SK-N-SH treated with all-trans-retinoic acid at 6 μM for 48 hours (cell line): ENCODE measurements around the gene RASA3.

Experiments used
- ATAC-seq: fragments of 200-7000 bp; cut with Tn5 transposase; 3 replicates; pipeline ENCODE4 v1.9.1; 2020; ENCODE audit warnings: mild to moderate bottlenecking, moderate library complexity
- ARNTL ChIP-seq: fragments of 450-650 bp; formaldehyde crosslinking; IDR thresholded peaks from 2 replicates; pipeline ENCODE4 v1.5.0; 2020; ENCODE audit warnings: low read depth, mild to moderate bottlenecking, moderate library complexity, borderline replicate concordance
- BACH2 ChIP-seq: fragments of 250-450 bp; sonication (Bioruptor Pico); IDR thresholded peaks from 2 replicates; pipeline ENCODE4 v1.9.0; 2021; ENCODE audit warnings: mild to moderate bottlenecking, borderline replicate concordance
- CSDC2 ChIP-seq: fragments of 250-450 bp; sonication (Bioruptor Pico); IDR thresholded peaks from 2 replicates; pipeline ENCODE4 v1.5.0; 2020; ENCODE audit warnings: mild to moderate bottlenecking, moderate library complexity
- ESRRG ChIP-seq: fragments of 250-450 bp; sonication (Bioruptor Pico); IDR thresholded peaks from 2 replicates; pipeline ENCODE4 v1.6.1; 2021; ENCODE audit warnings: mild to moderate bottlenecking
- GLIS3 ChIP-seq: fragments of 250-450 bp; sonication (Bioruptor Pico); IDR thresholded peaks from 2 replicates; pipeline ENCODE4 v1.5.0; 2020; ENCODE audit warnings: mild to moderate bottlenecking, moderate library complexity
- ISL1 ChIP-seq: fragments of 250-450 bp; sonication (Bioruptor Pico); IDR thresholded peaks from 2 replicates; pipeline ENCODE4 v2.1.2; 2022; ENCODE audit warnings: mild to moderate bottlenecking, moderate library complexity
- OSR1 ChIP-seq: fragments of 250-450 bp; sonication (Bioruptor Pico); IDR thresholded peaks from 2 replicates; pipeline ENCODE4 v1.8.0; 2022; ENCODE audit warnings: moderate library complexity, mild to moderate bottlenecking, inconsistent platforms
- PPARA ChIP-seq: fragments of 250-450 bp; sonication (Bioruptor Pico); IDR thresholded peaks from 2 replicates; pipeline ENCODE4 v1.5.0; 2020; ENCODE audit warnings: mild to moderate bottlenecking, borderline replicate concordance
- RARB ChIP-seq: fragments of 250-450 bp; sonication (Bioruptor Pico); IDR thresholded peaks from 2 replicates; pipeline ENCODE4 v1.8.0; 2021; ENCODE audit warnings: mild to moderate bottlenecking, moderate library complexity
- SNAI2 ChIP-seq: fragments of 250-450 bp; sonication (Bioruptor Pico); IDR thresholded peaks from 2 replicates; pipeline ENCODE4 v1.5.0; 2020; ENCODE audit warnings: mild to moderate bottlenecking, moderate library complexity
- TCF4 ChIP-seq: fragments of 250-450 bp; sonication (Bioruptor Pico); IDR thresholded peaks from 2 replicates; pipeline ENCODE4 v1.8.0; 2021; ENCODE audit warnings: mild to moderate bottlenecking, moderate library complexity, borderline replicate concordance
- ZC3H10 ChIP-seq: fragments of 250-450 bp; sonication (Bioruptor Pico); IDR thresholded peaks from 2 replicates; pipeline ENCODE4 v1.5.1; 2021; ENCODE audit warnings: mild to moderate bottlenecking, moderate library complexity
- ZFP30 ChIP-seq: fragments of 450-650 bp; formaldehyde crosslinking; IDR thresholded peaks from 2 replicates; pipeline ENCODE4 v1.5.0; 2022; ENCODE audit warnings: mild to moderate bottlenecking, moderate library complexity
- ZNF565 ChIP-seq: fragments of 450-650 bp; formaldehyde crosslinking; conservative IDR thresholded peaks from 2 replicates; pipeline ENCODE4 v1.5.0; 2020; ENCODE audit warnings: low read depth, mild to moderate bottlenecking, moderate library complexity
- ZNF70 ChIP-seq: fragments of 450-650 bp; formaldehyde crosslinking; IDR thresholded peaks from 2 replicates; pipeline ENCODE4 v1.5.0; 2020; ENCODE audit warnings: mild to moderate bottlenecking, moderate library complexity
- ZNF8 ChIP-seq: fragments of 450-650 bp; formaldehyde crosslinking; IDR thresholded peaks from 2 replicates; pipeline ENCODE4 v1.5.0; 2020; ENCODE audit warnings: mild to moderate bottlenecking, moderate library complexity
- TF ChIP-seq, protein P1 (sequence below): fragments of 250-450 bp; sonication (Bioruptor Pico); IDR thresholded peaks from 2 replicates; pipeline ENCODE4 v1.5.1; 2021; ENCODE audit warnings: mild to moderate bottlenecking, moderate library complexity
- TF ChIP-seq, protein P2 (sequence below): fragments of 250-450 bp; sonication (Bioruptor Pico); IDR thresholded peaks from 2 replicates; pipeline ENCODE4 v1.8.0; 2020; ENCODE audit warnings: mild to moderate bottlenecking, moderate library complexity, borderline replicate concordance
- TF ChIP-seq, protein P3 (sequence below): fragments of 250-450 bp; sonication (Bioruptor Pico); IDR thresholded peaks from 2 replicates; pipeline ENCODE4 v1.5.1; 2020; ENCODE audit warnings: low read depth, mild to moderate bottlenecking, moderate library complexity
- TF ChIP-seq, protein P4 (sequence below): fragments of 250-450 bp; sonication (Bioruptor Pico); IDR thresholded peaks from 2 replicates; pipeline ENCODE4 v1.5.0; 2020; ENCODE audit warnings: mild to moderate bottlenecking, moderate library complexity
- TF ChIP-seq, protein P5 (sequence below): fragments of 250-450 bp; sonication (Bioruptor Pico); IDR thresholded peaks from 2 replicates; pipeline ENCODE4 v1.8.0; 2021; ENCODE audit warnings: low read depth, mild to moderate bottlenecking, moderate library complexity, borderline replicate concordance

The RASA3 gene

DNA sequence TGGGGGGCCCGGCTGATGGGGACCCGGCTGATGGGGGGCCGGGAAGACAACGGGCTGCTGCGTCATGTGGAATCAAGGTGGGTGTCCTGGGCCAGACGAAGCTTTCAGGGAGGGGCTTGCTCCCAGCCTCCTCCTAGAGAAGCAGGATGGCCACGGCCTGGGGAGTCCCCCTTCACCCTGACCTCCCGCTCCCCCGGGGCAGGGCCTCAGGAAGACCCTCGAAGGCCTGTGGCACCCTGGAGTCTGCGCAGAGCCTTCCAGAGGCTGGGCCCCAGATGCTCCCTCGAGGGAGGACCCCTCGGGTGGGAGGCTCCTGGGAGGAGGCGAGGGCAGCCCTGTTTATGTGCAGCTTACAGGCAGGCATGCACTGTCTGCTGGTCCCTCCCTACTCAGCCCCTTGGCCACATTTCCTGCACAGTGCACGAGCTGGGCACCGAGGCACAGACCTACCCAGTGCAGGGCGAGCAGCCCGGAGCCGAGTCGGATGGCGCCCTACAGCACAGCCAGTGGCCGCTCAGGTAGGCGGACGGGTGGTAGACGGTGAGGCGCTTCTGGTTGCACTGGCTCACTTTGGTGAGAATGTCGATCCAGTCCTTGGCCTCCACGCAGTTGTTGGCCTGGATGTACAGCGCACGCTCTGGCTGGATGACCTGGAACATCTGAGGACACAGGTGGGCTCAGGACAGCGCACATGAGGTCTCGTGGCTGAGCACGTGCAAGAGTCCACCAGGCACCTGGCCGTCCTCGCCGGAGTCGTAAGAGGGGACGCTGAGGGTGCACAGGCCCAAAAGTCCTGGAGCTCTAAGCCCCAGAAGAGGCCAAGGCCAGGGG, 136.1 kb downstream of the RASA3 start:
- ATAC-seq, result no peak; the same call in 2 of the 3 replicates

DNA sequence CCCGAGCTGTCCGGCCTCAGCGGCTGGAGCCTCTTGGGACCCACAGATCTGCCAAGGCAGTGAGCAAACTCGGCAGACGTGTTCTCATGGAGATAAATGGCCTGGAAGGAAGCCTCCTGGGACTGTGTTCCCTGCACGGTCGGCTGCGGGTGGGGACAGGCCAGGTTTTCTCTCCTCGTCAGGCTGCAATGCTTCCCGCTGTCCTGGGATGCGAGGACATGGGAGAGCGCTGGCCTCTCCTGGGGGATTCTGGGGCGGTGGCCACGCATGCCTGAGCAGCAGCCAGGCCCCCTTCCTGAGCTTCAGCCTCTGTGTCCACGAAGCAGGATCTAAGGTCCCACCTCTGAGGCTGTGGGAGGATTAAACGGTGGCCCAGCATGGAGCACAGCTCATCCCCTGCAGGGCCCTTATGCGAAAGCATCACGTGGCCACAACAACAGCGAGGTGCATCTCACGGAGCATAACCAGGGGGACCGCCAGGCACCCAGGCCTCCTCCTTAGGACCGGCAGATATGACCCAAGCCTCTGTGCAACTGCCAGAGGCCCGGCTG, 137.3 kb downstream of the RASA3 start:
- TF ChIP-seq, protein P1, sequence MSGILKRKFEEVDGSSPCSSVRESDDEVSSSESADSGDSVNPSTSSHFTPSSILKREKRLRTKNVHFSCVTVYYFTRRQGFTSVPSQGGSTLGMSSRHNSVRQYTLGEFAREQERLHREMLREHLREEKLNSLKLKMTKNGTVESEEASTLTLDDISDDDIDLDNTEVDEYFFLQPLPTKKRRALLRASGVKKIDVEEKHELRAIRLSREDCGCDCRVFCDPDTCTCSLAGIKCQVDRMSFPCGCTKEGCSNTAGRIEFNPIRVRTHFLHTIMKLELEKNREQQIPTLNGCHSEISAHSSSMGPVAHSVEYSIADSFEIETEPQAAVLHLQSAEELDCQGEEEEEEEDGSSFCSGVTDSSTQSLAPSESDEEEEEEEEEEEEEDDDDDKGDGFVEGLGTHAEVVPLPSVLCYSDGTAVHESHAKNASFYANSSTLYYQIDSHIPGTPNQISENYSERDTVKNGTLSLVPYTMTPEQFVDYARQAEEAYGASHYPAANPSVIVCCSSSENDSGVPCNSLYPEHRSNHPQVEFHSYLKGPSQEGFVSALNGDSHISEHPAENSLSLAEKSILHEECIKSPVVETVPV (CRISPR knock-in tag), result no peak
- TF ChIP-seq ZFP30 (CRISPR knock-in tag) (no peak), OSR1 (no peak), ZNF8 (CRISPR knock-in tag) (no peak), BACH2 (CRISPR knock-in tag) (no peak), RARB (CRISPR knock-in tag) (no peak), ZC3H10 (no peak), PPARA (CRISPR knock-in tag) (no peak), ARNTL (CRISPR knock-in tag) (no peak)
- TF ChIP-seq, protein P2, sequence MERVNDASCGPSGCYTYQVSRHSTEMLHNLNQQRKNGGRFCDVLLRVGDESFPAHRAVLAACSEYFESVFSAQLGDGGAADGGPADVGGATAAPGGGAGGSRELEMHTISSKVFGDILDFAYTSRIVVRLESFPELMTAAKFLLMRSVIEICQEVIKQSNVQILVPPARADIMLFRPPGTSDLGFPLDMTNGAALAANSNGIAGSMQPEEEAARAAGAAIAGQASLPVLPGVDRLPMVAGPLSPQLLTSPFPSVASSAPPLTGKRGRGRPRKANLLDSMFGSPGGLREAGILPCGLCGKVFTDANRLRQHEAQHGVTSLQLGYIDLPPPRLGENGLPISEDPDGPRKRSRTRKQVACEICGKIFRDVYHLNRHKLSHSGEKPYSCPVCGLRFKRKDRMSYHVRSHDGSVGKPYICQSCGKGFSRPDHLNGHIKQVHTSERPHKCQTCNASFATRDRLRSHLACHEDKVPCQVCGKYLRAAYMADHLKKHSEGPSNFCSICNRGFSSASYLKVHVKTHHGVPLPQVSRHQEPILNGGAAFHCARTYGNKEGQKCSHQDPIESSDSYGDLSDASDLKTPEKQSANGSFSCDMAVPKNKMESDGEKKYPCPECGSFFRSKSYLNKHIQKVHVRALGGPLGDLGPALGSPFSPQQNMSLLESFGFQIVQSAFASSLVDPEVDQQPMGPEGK (CRISPR knock-in tag), result no peak
- TF ChIP-seq, protein P3, sequence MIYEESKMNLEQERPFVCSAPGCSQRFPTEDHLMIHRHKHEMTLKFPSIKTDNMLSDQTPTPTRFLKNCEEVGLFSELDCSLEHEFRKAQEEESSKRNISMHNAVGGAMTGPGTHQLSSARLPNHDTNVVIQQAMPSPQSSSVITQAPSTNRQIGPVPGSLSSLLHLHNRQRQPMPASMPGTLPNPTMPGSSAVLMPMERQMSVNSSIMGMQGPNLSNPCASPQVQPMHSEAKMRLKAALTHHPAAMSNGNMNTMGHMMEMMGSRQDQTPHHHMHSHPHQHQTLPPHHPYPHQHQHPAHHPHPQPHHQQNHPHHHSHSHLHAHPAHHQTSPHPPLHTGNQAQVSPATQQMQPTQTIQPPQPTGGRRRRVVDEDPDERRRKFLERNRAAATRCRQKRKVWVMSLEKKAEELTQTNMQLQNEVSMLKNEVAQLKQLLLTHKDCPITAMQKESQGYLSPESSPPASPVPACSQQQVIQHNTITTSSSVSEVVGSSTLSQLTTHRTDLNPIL (CRISPR knock-in tag), result no peak
- ATAC-seq, result no peak

More for the DNA sequence above, 136.1 kb downstream of the RASA3 start:
- TF ChIP-seq ESRRG (CRISPR knock-in tag), result no peak
- TF ChIP-seq, protein P4, sequence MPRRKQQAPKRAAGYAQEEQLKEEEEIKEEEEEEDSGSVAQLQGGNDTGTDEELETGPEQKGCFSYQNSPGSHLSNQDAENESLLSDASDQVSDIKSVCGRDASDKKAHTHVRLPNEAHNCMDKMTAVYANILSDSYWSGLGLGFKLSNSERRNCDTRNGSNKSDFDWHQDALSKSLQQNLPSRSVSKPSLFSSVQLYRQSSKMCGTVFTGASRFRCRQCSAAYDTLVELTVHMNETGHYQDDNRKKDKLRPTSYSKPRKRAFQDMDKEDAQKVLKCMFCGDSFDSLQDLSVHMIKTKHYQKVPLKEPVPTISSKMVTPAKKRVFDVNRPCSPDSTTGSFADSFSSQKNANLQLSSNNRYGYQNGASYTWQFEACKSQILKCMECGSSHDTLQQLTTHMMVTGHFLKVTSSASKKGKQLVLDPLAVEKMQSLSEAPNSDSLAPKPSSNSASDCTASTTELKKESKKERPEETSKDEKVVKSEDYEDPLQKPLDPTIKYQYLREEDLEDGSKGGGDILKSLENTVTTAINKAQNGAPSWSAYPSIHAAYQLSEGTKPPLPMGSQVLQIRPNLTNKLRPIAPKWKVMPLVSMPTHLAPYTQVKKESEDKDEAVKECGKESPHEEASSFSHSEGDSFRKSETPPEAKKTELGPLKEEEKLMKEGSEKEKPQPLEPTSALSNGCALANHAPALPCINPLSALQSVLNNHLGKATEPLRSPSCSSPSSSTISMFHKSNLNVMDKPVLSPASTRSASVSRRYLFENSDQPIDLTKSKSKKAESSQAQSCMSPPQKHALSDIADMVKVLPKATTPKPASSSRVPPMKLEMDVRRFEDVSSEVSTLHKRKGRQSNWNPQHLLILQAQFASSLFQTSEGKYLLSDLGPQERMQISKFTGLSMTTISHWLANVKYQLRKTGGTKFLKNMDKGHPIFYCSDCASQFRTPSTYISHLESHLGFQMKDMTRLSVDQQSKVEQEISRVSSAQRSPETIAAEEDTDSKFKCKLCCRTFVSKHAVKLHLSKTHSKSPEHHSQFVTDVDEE, result no peak
- TF ChIP-seq ZNF565, result no peak
- no peak for TF ChIP-seq RARB (CRISPR knock-in tag)
- TF ChIP-seq ZNF70 (CRISPR knock-in tag), result no peak
- no peak for TF ChIP-seq CSDC2 (CRISPR knock-in tag)
- TF ChIP-seq ARNTL (CRISPR knock-in tag), result no peak
- TF ChIP-seq ZNF8 (CRISPR knock-in tag), result no peak

DNA sequence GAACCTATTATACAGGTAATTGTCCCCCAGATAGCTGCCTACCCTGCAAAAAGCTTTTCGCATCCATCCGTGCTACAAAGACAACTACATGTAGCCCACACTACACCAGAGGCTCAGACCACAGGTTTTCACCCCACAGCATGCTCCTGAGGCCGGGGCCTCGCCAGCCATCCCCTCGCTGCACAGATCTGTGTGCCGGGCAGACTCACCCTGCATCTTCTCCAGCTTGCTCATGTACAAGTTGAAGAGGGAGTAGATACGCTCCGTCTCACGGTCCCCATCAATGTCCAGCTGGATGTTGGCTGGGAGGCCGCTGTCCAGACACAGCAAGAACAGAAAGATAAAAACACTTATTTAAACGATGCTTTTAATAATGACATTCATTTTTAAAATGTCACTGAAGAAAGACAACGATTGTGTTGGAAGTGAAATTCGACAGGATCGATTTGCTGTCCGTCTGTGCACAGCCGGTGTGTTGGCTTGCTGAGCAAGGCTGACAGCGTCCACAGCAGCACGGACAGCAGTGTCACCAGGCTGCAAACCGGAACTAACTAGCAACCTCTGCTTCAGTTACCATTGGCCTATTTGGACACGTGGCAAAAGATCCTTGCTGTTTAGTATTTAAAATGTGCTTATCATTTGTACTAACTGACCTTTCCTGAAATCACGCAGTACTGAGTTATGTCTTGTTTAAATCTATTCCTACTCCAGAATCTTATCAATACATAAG, 140.0 kb downstream of the RASA3 start:
- TF ChIP-seq OSR1 (no peak), ZNF8 (CRISPR knock-in tag) (no peak), ZNF70 (CRISPR knock-in tag) (no peak), TCF4 (no peak), GLIS3 (no peak), ISL1 (CRISPR knock-in tag) (no peak), CSDC2 (CRISPR knock-in tag) (no peak), SNAI2 (no peak), ARNTL (CRISPR knock-in tag) (no peak), ZC3H10 (no peak), ESRRG (CRISPR knock-in tag) (no peak)
- TF ChIP-seq, protein P5, sequence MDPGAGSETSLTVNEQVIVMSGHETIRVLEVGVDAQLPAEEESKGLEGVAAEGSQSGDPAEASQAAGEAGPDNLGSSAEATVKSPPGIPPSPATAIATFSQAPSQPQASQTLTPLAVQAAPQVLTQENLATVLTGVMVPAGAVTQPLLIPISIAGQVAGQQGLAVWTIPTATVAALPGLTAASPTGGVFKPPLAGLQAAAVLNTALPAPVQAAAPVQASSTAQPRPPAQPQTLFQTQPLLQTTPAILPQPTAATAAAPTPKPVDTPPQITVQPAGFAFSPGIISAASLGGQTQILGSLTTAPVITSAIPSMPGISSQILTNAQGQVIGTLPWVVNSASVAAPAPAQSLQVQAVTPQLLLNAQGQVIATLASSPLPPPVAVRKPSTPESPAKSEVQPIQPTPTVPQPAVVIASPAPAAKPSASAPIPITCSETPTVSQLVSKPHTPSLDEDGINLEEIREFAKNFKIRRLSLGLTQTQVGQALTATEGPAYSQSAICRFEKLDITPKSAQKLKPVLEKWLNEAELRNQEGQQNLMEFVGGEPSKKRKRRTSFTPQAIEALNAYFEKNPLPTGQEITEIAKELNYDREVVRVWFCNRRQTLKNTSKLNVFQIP (CRISPR knock-in tag), result no peak
- TF ChIP-seq, all 23 proteins: peak for 0
- ATAC-seq, result no peak
